Prostate gland (tissue), 2 donors: Measurements from ENCODE around the gene CKB.

Experiments
- POLR2A ChIP-seq: fragments of 450-650 bp; IDR thresholded peaks from one replicate; pipeline ENCODE4 v1.6.1; 2016; ENCODE audit warnings: antibody characterized with exemption, mild to moderate bottlenecking
- TF ChIP-seq, protein P1 (sequence below), 4 experiments: fragments of 200-600 bp in 2 of 4; fragments of 450-650 bp in 2 of 4; sonication (generic) in 2 of 4; IDR thresholded peaks; 1 replicate in 3 of 4; 2 replicates in 1 of 4; pipeline ENCODE4 v1.5.1; 2016 to 2019; ENCODE audit warnings: antibody characterized with exemption in 4 of 4, mild to moderate bottlenecking in 2 of 4, moderate library complexity in 2 of 4

DNA sequence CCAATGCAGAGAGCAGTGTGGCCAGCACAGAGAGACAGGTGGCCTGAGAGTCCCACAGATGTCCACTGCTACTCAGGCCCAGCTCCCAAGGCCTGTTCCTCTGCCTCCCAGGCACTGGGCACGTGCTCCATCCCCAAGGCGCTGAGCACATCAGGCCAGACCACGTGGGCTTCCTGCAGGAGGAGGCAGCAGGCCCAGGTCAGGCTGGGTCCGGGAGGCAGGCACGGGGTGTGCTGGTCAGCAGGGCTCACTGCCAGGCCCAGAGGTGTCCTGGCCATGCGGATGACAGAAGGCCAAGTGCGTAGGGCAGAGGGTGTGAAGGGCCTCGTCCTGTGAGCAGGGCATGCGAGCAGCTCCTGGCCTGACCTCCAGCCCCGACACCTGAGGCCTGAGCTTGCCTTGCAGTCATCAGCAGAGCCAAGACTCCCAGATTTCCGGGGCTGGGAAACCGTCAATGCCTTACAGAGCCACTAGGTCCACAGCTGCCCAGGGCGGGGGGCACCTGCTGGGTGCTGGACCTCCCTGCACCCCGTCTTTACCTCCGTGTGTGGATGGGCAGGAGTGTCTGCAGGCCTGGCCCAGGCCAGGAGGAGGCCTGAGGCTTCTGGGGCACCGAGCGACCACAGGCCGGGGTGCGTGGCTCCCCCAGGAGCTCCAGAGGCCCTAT, 21.2 kb upstream of the CKB start:
- no peak for TF ChIP-seq POLR2A
- TF ChIP-seq, protein P1, sequence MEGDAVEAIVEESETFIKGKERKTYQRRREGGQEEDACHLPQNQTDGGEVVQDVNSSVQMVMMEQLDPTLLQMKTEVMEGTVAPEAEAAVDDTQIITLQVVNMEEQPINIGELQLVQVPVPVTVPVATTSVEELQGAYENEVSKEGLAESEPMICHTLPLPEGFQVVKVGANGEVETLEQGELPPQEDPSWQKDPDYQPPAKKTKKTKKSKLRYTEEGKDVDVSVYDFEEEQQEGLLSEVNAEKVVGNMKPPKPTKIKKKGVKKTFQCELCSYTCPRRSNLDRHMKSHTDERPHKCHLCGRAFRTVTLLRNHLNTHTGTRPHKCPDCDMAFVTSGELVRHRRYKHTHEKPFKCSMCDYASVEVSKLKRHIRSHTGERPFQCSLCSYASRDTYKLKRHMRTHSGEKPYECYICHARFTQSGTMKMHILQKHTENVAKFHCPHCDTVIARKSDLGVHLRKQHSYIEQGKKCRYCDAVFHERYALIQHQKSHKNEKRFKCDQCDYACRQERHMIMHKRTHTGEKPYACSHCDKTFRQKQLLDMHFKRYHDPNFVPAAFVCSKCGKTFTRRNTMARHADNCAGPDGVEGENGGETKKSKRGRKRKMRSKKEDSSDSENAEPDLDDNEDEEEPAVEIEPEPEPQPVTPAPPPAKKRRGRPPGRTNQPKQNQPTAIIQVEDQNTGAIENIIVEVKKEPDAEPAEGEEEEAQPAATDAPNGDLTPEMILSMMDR (IDR thresholded peaks at IDR 0.05) = no peak
